Measurements from ENCODE around the gene GALNT17.
"Not testable (repeated sequence)": the region's sequence is repeated elsewhere in the genome, so short reads cannot be mapped to it uniquely, and the experiment has no call there.

GALNT17 gene

GRCh38 chr7:71237945-71238344, 106.0 kb downstream of the GALNT17 start:
- DNase-seq = no peak

- DNase-seq = no peak
Observed at GRCh38 chr7:71238581-71239295, 106.8 kb downstream of the GALNT17 start.

DNA sequence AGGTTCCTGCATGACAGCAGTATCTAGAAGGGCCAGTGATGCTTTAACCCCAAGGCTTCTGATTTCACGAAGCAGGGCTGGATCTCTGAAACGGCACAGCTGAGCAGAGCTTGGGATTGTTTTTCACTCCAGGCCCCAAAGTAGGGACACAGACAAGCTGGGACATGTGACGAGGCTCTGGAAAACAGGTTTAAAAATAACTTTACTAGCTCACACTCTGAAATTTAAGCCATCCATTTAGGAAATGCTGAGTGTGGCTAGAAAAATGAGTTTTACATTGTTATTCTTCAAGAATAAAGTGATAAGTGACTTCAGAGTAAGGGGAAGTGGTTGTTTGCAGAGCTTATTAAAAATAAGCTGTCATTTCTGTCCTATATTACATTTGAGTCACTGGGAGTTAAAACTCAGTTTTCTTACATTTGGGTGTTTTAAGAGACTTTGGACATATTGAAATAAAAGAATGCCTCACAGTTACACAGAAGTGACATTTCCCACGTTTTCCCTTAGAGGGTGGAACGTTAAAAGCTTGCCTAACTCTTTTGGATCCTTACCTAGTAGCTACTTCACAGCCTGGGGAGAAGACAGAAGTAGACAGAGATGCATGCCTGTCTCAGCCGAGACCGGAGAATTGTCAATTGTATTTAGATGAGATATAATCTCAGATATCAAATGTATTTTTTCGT, 107.8 kb downstream of the GALNT17 start:
- DNase-seq = no peak

GRCh38 chr7:71243736-71244410, 111.9 kb downstream of the GALNT17 start:
- no peak for DNase-seq

GRCh38 chr7:71245038-71245437, 113.1 kb downstream of the GALNT17 start:
- DNase-seq = no peak

DNA sequence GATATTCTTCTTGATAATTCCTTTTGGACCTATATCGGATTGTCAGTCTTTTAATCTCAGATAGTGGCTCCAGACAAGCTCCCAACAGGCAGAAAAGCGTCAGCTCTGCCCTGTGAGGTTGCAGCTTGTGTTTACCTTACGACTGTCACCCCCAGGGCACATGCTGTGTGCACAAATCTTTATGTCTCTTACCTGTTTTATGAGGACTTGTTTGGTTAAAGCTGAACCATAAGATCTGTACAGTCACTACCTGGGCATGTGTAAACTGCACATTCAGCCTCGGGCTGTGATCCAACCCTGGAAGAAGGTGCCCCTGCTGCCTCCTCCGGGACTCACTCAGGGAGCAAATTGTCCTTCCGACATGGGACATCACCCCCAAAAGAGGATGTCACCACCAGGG, 119.8 kb downstream of the GALNT17 start:
- no peak for DNase-seq

- no peak for DNase-seq
Observed at GRCh38 chr7:71254751-71255150, 122.8 kb downstream of the GALNT17 start.

DNA sequence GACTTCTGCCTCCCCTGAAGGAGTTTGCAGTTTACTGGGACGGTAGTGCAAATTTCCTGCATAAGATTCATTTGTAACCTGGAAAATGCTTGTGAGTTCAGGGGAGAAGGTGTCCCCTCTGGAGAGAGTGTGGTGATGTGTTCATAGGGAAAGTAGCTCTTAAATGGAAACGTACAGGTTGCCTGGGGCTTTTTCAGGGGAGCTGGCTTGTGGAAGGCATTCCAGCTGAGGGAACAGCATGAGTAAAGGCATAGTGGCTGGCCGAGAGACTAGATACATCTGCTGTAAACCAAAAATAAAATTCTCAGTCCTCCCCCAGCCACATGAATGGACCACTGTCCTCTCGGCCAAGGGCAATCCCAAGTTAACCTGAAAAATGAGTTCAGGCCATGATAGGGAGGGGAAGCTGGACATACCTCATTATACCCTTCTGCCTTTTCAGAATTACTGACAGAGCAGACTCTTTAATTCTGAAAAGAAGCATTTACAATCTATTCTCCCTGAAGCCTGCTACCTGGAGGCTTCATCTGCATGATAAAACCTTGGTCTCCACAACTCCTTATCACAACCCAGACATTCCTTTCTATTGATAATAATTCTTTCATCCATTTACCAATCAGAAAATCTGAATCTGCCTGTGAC, 123.7 kb downstream of the GALNT17 start:
- DNase-seq = no peak

GRCh38 chr7:71261066-71261465, 129.1 kb downstream of the GALNT17 start:
- DNase-seq = no peak

GRCh38 chr7:71262834-71263233, 130.9 kb downstream of the GALNT17 start:
- DNase-seq = not testable (repeated sequence)

DNA sequence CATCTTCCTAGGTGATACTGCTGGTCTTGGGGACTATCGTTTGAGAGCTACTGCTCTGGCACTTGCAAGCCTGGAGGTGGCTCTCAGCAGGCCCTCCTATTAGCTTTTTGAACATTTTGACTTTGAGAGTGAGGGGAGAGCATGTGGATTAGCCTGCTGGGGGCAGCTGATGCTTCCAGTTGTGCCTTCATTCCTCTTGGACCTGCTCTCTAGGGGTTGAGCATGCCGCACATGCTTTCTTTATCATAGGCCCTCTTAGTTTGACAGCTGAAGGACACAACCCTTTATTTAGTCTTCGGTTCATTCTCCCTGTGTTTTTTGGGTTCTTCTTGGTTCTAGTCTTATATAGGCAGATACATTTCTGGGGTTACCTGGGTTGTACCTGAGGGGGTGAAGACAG, 132.1 kb downstream of the GALNT17 start:
- DNase-seq = no peak

DNA sequence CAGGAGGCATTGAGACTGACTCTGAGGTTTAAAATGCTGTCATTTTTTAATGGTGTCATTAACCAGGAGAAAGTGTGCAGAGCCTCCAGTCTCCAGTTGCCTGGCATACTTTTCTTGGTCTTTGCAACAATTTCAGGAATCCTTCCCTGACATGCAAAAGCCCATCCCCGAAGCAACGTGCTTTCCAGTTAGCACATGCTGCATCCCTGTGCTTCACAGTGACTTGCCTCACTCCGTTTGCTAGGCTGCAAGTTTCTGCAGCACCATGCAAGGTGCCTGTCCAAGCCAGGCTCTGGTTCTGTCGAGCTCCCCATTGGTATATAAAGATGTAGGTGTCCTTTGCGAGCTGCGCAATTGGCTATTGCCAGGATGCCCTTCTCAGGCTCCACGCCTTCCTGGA, 135.0 kb downstream of the GALNT17 start:
- DNase-seq = no peak

- DNase-seq = no peak
Observed at GRCh38 chr7:71267734-71268469, 136.0 kb downstream of the GALNT17 start.

- no peak for DNase-seq
Observed at GRCh38 chr7:71270558-71270957, 138.6 kb downstream of the GALNT17 start.

- no peak for DNase-seq
Observed at GRCh38 chr7:71271203-71271602, 139.3 kb downstream of the GALNT17 start.

DNA sequence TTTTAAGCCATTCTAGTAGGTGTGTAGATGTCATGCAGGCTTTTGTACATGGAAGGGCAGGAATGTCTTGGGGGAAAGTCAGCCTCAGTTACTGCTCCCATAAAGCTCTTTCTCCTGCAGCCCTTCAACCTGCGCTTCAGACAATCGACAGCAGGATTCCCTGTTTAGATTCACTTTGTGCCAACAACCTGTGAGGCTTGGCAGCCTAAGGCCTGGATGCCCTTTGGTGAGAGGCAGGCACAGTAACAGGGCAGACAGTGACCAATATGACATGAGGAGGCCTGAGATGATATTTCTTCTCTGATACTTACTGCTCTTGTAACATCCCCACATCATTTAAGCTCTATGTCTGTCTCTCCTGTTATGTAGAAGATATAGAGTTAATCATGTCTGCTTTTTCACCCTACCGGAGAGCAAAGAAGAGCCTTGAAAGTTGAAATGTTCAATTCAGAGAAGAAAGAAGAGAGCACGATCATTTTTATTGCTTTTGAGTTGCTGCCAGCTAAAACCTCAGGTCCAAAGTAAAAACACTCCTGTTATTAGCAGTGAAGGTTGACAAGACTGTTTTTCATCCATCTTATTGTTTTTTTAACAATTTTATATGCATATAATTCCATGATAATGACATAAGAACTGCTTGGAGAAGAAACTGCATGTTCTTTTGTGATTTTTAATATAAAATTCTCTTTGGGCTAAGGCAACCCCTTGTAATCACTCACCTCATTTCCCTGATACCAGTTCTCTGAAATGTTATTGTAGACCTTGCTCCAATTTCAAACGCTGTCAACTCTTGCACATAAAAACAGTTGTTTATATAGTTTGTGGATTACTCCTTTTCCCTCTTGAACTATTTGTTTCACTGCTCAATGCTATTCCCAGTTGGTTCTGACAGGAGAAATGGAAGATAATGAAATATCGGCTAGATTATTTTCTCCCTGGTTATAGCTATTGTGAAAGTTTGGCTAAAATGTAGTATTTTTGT, 140.9 kb downstream of the GALNT17 start:
- no peak for DNase-seq

- no peak for DNase-seq
Observed at GRCh38 chr7:71278257-71278656, 146.3 kb downstream of the GALNT17 start.

DNA sequence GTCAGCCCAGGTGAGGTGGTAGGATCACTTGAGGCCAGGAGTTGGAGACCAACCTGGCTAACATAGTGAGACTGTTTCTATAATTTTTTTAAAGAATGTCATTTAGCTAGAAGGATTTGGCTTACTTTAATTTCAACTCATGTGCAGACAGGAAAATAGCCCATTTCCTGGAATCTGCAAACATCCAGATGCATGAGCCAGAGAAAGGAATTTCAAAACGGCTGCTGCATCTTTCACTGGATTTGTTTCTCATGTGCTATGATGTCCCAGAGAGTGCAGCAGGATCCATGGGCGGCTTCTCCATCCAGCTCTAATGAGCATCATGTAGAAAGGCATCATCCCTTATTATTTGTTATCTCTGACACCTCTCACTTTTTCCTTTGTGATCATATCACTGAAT, 149.3 kb downstream of the GALNT17 start:
- DNase-seq = no peak

DNA sequence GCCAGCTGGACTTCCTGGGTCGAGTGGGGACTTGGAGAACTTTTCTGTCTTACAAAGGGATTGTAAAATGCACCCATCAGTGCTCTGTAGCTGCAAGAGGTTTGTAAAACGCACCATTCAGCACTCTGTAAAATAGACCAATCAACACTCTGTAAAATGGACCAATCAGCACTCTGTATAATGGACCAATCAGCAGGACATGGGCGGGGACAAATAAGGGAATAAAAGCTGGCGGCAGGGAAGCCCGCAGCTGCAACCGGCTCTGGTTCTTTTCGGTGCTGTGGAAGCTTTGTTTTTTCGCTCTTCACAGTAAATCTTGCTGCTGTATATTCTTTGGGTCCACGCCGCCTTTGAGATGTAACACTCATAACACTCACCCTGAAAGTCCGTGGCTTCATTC, 151.9 kb downstream of the GALNT17 start:
- DNase-seq = no peak

- DNase-seq = no peak
Observed at GRCh38 chr7:71285571-71286145, 153.7 kb downstream of the GALNT17 start.

- DNase-seq = no peak
Observed at GRCh38 chr7:71286336-71286735, 154.4 kb downstream of the GALNT17 start.
